GM12874 (cell line): ENCODE measurements around the gene SLC25A31.

Source experiments
- TF ChIP-seq, protein P1 (sequence below): IDR thresholded peaks from 2 replicates; pipeline ENCODE4 v1.5.1; 2011; ENCODE audit warnings: low read depth, mild to moderate bottlenecking, control low read depth, low read length, moderate library complexity; ENCODE audit not compliant: insufficient read depth

SLC25A31 gene

DNA sequence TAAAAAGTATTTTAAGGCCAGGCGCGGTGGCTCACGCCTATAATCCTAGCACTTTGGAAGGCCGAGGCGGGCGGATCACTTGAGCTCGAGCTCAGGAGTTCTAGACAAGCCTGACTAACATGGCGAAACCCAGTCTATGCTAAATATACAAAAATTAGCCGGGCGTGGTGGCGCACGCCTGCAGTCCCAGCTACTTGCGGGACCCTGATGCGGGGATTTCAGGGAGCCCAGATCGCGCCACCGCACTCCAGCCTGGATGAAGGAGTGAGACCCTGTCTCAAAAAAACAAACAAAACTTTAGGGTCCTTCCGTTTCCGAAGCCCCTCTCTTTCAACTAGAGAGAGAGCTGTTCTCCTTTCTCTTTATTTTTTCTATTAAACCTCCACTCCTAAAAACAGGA lies 1.2 kb downstream of the SLC25A31 start:
- TF ChIP-seq, protein P1, sequence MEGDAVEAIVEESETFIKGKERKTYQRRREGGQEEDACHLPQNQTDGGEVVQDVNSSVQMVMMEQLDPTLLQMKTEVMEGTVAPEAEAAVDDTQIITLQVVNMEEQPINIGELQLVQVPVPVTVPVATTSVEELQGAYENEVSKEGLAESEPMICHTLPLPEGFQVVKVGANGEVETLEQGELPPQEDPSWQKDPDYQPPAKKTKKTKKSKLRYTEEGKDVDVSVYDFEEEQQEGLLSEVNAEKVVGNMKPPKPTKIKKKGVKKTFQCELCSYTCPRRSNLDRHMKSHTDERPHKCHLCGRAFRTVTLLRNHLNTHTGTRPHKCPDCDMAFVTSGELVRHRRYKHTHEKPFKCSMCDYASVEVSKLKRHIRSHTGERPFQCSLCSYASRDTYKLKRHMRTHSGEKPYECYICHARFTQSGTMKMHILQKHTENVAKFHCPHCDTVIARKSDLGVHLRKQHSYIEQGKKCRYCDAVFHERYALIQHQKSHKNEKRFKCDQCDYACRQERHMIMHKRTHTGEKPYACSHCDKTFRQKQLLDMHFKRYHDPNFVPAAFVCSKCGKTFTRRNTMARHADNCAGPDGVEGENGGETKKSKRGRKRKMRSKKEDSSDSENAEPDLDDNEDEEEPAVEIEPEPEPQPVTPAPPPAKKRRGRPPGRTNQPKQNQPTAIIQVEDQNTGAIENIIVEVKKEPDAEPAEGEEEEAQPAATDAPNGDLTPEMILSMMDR, result no peak

DNA sequence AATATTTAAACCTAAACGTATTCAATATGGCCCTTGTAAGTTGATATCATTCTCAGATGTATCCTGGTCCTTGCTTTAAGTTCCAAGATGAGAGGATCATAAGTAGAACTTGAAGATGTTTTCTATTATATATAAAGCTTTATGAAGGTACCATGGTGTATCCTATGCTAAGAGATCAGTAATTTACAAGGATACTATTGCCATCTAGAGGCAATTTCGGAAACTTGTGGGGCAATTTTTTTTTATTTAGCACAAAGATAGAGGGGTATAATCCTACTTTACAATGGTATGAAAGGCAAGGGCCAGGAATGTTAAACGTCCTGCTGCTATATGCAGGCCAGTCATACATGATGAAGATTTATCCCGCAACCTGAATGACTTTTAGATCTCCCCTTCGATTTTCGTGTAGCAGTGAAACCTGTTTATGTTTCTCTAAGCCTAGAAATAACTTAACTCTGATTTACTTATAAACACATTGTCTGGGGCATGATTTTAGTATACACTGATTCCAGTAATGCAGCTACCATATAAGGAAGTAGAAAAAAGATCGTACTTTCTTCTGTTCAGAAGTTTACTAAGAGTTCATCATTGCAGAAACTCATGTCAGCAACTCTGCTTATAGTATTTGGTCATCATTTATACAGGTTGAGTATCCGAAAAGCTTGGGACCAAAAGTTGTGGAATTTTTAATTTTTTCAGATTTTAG lies 2.6 kb downstream of the SLC25A31 start:
- TF ChIP-seq, protein P1, result peak; percentile 36; the same call in 1 of the 2 replicates

DNA sequence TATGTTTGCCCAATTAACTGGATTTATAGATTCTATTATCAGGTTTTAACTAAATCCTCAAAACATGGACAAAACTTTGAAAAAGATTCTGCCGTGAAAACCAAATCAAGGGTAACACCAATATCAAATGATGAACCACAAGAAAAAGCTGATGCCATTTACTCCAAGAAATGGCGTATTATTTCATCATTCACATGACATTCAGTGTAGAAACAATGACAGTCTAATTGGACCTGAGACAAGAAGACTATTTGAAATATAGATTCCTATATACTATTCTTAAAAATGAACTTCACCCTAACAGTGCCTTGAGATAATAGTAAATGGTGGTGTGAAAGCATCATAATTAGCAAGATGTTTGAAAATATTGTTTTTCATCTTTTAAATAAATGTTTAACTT lies 4.8 kb downstream of the SLC25A31 start:
- TF ChIP-seq, protein P1, result no peak

DNA sequence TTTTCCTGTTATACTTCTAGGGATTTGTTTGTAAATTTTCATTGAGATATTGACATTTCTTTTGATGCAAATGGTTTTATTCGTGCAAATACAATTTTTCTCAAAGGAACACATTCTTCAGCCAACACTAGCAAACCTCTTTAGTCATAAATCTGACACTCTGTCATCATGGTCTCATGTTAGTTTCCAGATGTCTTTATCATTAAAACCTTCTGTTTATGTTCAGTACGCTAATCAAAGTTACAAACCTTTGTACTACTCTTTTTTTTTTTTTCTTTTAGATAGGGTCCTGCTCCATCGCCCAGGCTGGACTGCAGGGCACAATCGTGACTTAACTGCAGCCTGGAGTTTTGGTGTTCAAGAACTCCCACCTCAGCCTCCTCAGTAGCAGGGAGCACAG lies 7.1 kb downstream of the SLC25A31 start:
- TF ChIP-seq, protein P1, result no peak

DNA sequence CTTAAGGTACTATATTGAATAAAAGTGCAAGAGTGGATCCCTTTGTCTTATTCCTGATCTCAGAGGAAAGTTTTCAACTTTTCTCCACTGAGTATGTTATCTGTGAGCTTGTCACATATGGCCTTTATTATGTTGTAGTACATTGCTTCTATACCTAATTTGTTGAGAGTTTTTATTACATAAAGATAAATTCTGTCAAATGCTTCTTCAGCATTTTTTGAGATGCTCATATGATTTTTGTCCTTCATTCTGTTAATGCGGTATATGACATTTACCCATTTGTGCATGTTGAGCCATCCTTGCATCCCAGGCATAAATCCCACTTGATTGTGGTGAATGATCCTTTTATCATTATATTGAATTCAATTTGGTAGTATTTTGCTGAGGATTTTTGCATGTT lies 11.0 kb downstream of the SLC25A31 start:
- TF ChIP-seq, protein P1, result no peak

DNA sequence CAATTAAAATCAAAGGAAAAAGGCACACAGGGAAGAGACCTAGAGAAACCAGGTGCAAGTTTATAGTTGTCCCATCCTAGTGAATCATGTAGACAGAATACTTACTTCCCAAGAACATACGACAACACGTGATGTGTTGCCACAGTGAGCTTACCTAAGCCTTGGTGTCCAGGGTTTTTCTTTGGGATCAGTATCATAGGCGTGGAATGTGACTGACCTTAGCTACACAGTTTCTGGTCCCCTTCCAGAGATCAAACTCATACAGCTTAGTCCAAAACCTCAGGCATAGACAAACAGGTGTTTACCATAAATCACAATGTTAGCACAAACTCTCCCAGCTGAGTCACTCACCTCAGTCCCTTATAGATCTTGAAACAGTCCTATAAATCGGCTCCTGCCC lies 17.7 kb downstream of the SLC25A31 start:
- TF ChIP-seq, protein P1, result no peak

DNA sequence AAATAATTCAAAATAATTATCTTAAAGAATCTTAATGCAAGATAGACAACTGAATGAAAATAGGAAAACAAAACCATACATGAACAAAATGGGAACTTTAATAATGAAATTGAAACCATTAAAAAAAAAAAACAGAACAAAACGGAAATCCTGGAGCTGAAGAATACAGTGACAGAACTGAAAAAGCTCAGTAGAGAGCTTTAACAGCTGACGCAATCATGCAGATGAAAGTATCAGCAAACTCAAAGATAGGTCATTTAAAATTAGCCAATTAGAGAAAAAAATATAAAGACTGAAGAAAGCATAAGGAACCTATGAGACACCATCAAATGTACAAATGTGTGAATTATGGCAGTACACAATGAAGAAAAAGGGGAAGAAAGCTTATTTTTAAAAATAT lies 18.8 kb downstream of the SLC25A31 start:
- TF ChIP-seq, protein P1, result no peak
